CD4-positive, alpha-beta T cell treated with Interleukin-12 subunit alpha and Interleukin-12 subunit beta, for 1 hour (primary cell): ENCODE measurements around the gene NCEH1.
"Not testable (repeated sequence)": the region's sequence is repeated elsewhere in the genome, so short reads cannot be mapped to it uniquely, and the experiment has no call there.

Experiments used
- DNase-seq: peaks from one replicate; pipeline ENCODE4 v3.0.0-alpha.2; 2020

The NCEH1 gene

DNA sequence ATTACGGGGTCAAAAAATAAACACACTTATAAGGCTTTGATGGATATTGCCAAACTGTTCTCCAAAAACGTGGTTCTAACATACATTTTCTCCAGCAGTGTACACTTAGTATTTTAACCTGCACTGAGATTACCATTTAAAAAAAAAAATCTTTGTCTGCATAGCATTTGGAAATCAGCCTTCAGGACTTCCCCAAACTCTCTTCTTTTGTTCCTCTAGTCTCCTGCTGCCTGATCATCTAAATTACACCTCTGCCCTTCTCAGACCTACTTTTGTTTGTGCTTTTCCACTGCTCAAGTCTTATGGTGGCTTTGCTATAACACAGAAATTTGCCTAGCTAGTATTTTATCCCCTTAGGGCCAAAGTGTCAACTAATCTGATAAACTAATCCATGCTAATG, 3.8 kb downstream of the NCEH1 start:
- DNase-seq = no peak

DNA sequence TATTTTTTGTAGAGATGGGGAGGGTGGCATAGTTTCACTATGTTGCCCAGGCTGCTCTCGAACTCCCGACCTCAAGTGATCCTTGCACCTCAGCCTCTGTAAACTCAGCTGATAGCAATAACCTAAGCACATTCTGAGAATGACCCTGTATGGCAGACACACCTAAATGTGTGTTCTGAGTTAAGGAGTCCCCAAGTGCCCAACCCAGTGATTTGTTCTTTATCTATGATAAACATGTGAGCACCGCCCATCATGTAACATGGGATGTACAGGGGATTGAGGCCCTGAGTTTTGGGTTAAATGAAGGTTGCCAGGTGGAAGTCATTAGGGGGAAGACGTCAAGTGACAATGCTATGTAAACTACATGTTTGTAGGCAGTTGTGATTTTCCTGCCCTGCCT, 5.7 kb downstream of the NCEH1 start:
- DNase-seq = no peak

DNA sequence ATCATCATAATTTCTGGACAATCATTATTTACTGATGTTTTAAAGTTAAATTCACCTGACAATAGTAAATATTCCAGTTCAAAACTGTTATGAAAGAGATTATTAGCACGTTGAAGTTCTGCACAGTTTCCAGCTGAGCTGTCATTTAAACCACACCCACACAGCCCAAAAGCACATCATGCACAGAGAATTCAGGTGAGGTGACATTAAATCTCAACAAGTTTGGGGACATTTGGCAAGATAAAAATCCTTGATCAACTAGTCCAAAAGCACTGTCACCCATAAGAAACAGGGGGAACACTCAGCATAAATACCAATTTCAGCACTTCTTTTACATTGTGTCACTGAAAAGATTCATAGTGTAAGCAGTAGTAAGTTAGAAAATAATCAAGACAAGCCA, 6.9 kb downstream of the NCEH1 start:
- no peak for DNase-seq

DNA sequence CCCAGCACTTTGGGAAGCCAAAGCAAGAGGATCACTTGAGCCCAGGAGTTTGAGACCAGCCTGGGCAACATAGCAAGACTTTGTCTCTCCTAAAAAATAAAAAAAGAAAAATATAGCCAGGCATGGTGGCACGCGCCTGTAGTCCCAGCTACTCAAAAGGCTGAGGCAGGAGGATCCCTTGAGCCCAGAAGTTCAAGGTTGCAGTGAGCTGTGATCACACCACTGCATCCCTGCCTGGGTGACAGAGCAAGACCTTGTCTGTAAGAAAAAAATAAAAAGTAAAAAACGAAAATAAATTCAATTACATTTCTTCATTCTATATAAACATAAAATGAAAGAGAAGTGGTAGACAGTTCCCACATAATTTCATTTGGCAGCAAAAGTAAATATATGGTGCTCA, 8.1 kb downstream of the NCEH1 start:
- not testable (repeated sequence) for DNase-seq

DNA sequence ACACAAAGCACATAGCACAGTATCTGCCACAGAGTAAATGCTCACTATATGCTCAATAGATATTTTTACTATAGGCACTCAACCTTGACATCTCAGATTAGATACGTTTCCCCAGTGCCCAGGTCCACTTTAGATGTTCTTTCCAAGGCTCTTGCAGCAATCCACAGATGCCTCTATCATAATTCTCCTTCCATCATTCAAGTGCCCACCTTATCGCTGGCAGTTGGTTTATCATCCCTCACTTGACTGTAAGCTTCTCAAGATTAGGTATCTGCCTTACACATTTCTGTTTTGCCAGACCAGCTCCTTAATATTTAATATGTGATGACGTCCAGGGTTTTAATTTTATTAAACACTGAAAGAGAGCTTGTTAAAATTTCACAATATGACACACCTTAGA, 8.6 kb downstream of the NCEH1 start:
- DNase-seq = no peak

DNA sequence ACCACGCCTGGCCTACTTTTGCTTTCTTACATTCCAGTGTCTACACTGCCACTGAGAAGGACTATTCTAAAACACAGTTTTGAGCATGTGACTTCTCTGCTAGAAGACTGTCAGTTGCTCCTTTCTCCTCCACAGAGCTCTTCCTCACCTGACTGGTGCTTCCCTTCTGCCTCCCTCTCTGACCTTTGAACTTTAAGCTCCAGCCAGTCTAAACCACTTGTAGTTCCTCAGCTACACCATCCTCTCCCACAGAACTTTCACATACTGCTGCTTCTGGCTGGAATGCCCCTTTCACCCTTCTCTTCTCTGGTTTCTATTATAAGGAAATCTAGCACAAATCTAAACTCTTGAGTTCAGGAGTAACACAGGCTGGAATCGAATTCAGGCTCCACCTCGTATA, 9.1 kb downstream of the NCEH1 start:
- DNase-seq = no peak

DNA sequence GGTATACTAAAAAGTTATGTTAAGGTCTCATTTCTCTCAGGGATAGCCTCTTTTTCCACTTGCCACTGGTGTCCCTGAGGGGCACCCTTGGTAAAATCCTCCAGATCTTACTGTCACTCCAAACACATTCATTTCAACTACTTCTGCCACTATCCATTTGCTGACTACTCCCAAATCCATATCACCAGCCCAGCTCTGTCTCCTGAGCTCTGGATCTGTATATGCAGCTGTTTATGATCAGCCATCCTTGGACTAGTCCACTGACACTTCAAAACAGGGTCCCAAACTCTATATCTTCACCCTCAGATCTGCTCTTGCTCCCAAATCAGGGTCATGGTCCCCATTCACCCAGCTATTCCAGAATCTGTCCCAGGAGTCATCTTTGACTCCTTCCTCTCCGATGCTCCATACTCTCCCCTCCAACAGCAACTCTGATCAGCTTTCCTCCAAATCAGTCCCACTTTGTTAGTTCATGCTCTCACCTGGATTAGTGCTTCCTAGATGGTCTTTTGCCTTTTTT, 9.9 kb downstream of the NCEH1 start:
- DNase-seq = no peak

DNA sequence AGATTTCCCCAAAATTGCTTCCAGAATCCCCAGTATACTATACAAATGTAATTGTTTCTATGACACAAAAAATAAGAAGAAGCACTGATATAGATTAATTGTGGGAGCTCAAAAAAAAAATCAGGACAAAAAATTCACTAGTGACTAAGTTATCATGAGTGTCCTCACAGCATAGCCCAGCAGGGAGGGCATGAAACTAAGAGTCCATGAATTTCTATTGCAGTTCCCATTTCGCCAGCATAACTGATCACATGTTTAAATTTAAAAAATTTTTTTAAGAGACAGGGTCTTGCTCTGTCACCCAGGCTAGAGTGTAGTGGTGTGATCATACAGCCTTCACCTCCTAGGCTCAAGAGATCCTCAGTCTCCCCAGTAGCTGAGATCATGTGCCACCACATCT, 10.6 kb downstream of the NCEH1 start:
- DNase-seq = no peak

DNA sequence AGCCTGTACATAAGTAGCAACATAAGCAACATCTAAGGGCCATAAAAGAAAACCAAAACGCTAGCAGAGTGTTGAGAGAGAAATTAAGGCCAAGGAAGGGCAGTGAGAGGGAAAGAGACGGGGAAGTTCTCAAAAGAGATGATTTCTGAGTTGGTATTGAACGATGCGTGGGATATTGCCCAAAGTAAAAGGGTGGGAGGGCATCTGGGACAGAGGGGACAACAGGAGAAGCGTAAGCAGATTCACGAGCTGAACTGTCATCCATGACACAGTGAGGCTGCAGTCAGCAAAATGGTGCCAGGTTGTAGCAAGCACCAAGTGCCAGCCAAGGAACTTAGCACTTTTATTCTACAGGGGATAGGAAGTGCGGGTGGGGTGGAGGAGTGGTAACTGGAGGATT, 11.8 kb downstream of the NCEH1 start:
- no peak for DNase-seq

DNA sequence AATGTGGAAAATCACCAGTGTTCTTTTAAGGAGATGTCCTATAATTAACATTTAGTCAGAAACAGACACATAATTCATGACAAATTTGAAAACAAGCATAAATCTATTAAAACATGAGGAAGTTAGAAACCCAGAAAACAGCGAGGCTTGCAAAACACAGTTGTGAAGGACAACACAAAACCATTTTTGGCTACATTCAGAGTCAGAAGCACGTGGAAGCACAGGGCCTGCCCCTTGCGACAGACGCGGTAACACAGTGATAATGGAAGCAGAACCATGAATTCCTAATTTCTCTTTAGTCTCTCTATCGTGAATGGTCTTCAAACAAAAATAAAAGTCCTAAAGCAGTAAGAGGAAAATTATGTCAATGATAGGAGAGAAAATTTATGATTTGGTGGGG, 12.2 kb downstream of the NCEH1 start:
- DNase-seq = no peak

DNA sequence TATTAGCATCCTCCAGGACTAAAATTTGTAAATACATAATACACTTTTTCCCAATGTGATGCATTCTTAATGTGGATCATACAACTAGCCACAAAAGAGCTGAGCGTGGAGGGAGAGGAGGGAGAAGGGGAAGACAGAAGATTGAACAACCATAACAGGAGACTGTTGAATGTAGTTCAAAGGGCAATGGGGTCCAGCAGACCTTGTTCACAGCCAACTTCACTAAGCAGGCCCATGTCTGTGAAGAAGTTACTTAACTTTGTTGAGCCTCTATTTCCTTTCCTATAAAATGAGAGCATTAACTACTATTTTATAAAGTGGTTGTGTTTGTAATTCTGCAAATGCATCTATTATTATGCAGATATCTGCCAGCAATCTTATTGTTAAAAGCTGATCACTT, 13.3 kb downstream of the NCEH1 start:
- no peak for DNase-seq

DNA sequence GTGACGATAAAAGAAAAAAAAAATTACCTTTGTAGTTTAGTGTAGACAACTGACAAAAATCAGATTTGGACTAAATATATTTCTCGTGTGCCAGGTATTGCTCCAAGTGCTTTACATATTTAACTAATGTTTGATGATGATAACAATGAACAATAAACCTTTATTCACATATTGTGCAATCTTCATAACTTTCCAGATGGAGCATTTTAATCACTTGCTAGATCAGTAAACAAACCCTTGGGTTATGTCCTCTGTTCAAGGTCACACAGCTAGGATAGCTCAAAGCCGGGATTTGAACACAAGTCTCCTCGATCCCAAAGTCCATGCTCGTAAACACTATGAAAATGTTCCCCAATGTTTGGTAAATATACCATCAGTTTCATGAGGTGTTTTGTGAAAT, 14.5 kb downstream of the NCEH1 start:
- DNase-seq = no peak

DNA sequence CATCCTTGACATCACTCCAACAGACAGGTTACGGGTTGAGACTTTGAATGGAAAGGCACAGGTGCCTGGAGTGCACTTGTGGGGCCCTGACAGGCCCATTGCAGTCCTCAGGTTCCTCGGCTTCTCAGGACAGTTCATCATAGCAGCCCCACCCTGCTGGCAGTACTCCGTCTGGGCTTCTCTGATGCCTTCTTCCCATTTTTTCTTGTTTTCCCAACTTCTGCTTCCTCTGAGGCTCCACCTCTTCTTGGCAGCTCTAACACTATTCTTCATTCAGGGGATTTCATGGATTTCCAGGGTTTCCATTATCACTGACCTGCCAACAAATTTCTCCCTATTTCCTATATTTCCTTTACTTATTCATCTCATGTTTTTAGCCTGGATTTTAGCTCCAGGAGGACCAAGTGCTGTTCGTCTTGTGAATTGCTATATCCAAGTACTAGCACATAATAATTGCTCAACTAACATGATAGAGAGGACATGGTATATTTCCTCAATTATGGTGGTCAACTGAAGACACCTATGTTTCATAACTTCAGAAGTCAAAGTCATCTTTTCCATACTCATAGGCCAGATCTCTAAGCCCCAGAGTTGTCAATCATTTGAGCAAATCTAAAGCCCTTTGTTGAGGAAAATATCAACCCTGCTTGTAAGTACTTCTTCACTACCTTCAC, 16.2 kb downstream of the NCEH1 start:
- no peak for DNase-seq

DNA sequence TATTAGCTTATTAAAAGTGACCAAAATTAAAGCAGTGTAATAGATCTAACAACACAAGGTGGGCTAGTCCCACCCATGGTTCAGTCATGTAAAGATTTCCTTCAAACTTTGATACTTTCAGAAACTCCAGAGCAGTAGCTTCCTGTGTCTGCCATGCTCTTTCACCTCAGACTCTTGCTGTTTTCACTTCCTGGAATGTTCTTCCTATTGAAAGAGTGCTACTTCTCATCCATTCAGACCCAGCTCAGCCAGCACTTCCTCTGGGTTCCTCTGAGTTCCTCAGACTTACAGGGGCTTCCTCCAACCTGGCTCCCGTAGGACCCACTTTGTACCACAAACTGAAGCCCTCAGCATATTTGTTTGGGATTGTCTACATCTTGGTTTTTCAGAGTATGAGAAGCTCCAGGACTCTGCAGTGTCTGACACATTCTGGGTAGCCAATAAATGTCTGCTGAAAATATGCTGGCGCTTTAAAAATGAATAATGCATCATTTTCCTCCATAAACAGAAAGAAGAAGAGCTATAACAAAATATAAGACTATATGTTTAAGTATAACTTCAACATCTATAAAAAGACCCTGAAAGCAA, 18.0 kb downstream of the NCEH1 start:
- DNase-seq = no peak

DNA sequence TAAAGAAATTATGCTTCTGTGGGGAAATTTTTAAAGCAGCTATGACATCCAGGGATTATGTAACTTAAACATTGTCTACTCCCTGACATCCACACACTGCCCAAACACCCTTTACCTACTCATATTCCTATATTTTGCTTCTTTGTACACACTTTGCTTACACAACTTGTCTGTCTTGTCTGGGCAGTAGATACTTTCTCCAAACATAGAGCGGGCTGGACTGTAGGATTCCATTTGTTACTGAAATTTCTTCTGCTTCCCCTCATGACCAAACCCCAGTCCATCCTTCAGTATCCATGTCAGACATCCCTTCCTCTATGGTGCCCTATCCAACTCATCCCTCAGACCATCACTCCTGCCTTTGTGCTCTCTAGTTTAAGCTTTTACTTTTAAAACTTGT, 19.9 kb downstream of the NCEH1 start:
- DNase-seq = no peak

DNA sequence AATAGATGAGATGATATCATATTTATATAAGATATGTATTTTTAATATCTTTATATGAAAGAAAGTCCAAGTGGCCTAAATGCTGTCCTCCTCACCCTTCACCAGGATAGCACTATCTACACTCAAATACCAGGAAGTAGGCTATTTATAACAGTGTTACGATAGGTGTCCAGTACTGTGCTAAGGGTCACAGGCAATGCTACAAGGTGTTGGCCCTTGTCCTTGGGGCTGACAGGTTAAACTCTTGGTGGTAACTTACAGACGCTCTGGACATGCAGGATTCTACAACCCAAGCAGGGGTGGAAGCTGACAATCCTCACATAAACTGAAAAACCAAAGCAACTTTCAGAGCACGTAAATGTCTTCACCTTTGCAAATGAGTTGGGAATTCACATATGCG, 22.3 kb downstream of the NCEH1 start:
- DNase-seq = no peak

DNA sequence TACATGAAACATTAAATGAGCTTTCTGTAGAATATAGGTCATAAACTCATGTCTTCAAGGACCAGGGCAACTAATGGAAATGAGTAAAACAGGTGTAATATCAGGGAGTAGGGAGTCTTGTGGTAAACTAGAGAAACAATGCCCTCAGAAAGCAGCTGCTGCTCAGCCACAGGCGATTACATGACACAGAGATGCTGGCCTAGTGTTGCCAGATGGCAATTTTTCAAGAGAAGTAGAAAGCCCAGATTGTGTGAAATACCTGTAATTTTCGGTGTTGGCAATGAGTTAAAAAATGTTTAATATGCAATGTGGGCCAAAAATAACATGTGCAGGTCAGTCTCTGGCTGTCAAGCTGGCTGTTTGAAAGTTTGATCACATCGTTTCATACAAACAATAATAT, 23.4 kb downstream of the NCEH1 start:
- no peak for DNase-seq

DNA sequence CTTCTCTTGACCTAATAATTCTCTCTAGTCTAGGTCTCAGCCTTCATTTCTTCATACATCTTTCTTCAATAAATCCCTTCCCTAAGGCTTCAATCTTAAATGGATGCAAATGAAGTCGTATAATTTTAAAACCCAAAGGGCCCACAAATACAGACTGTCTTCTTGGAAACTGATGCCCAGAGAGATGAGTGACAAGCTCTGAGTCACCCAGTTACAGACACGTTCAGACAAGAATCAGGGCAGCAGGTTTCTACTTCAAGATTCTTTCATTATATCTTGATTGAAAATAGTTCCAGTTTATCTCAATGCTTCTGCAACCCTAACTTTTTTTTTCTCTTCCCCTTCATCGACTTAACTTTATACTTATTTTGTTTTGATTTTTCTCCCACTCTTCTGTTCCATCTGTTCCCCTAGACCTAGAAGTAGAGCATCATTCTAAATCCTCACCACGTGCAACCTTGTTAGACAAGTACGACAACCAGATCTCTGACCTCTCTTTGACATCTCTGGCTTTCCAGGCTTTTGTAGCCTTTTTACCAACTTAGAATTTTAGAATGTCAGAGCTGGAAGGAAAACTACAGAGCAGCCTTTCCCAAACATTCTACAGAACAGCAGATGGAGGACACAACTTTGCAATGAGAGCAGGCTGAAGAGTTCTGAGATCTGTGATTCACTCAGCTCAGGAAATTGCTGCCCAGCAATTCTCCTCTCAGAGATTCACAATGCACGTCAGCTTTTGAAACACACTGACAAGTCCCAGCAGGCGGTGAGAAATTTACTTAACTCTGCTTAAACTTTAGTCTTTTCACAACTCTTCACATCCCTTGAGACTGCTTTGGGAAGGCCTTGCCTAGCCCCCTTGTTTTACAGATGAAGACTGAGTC, 25.3 kb downstream of the NCEH1 start:
- DNase-seq = no peak

DNA sequence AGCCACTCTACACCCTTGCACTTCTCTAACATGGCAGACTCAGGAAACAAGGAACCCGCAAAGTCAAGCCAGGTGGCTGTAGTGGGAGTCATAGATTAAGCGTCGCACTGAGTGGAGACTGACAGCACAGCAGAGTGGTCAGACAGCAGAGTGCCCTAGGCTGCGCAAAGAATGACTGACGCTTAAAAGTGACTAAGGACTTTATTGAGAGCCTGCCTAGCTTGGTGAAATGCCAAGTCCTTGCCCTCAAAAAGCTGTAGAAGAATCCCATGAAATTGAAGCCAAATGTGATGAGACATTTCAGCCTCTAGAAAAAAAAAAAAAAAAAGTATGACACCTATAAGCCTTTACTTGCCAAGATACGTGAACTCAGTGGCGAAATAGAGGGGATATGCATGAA, 30.2 kb downstream of the NCEH1 start:
- DNase-seq = no peak

DNA sequence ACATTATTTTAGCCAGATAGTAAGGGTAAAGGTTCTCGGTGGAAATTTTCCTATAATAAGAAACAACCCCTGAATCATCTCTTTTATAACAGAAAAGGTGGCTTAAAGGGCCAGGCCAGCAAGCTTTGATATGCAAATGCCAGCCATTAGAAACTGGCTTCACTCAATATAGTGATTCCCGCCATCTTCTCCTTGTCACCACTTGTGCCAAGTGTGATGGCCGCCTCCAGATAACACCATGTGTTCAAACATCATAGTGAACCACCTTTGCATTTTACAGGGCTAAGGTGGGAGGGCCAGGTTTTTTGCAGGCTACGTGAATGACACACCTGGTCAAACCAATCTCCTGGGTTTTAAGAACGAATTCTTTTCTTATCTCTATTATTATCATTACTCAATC, 31.3 kb downstream of the NCEH1 start:
- no peak for DNase-seq

DNA sequence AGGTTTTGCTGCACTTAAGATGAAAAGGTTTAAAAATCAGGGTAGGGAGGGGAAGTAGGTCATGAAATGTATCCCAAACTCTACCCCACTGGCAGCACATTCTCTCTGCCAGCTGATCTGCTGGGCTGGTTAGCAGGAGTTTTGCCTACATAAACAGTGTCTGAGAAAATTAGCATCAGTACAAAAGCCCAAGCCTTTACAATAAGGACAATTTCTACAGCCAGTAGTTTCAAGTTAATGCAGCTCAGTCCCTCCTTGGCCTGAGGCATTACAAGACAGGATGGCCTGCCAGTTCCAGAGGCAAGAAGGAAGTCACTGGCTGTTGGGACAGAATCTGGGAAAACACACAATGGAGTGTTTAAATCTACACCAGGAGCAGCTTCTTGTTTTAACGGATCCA, 32.8 kb downstream of the NCEH1 start:
- DNase-seq = no peak

DNA sequence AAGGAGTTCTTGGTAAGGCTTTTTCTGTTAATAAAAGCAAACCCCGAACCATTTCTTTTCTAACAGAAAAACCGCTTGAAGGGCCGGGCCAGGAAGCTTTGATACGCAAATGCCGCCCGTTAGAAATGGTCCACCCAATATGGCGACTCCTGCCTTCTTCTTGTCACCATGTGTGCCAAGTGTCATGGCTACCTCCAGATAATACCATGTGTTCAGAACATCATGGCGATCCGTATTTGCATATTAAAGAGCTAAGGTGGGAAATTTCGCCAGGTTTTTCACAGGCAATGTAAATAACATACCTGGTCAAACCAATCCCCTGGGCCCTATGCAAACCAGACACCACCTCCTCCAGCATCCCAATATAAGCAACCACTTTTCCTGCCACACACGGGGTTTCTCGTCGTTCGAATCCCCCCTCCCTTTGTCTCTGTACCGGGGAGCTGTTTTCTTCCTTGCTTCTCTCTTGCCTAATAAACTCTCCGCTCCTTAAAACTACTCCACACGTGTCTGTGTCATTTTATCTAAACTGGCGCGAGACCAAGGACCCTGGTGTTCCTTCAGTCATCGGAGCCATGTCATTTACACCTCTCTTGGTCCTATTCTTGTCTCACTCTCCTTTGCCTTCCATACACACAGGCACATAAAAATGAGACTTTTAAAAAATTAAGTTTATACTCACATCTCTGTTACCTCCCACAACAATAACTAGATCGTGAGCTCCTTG, 34.5 kb downstream of the NCEH1 start:
- no peak for DNase-seq

DNA sequence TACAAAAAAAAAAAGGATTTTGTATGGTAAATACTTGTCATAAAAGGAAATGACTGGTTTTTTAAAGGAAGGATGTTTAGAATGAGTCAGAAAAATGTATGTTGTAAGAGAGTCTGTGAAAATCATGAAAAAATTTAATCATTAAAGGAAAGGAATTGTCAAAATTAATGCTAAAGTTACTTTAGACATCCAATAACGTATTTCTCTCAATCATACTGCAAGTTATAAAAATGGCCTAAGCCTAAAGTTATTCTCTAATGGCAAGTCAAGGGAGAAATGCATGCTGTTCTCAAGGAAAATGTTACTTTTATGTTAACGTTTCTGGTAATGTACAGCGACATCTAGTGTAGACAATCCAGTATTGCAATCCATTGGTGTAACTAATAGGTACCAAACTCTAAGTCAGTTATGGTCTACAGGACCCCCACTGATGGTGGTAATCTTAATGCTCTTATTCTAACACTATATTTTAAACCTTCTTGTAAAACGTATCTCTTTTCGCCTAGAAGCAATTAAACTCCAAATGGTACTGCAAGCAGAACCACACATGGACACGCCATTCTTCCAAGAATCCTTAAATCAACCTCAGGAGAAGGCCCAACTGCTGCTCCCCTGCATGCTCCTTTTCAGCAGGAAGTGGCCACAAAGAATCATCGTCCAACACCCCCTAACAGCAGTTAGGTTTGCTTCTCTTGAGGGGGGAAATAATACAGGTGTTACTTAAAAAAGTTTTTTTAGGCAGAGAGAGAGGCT, 35.2 kb downstream of the NCEH1 start:
- DNase-seq = peak; percentile 58
